GM23338 (cell line): ENCODE results near the gene SLC6A15.

ENCODE experiments used
- CREB1 ChIP-seq: fragments of 250-450 bp; sonication (Bioruptor Pico); IDR thresholded peaks from 2 replicates; pipeline ENCODE4 v1.5.0; 2020; ENCODE audit warnings: low read depth, mild to moderate bottlenecking, moderate library complexity
- CTCF ChIP-seq, 2 experiments: fragments of 200-600 bp in 1 of 2; sonication (generic) in 1 of 2; conservative IDR thresholded peaks; 2 replicates each; pipeline versions ENCODE4 v1.5.1 to v1.6.1; 2016 to 2017; ENCODE audit warnings: antibody characterized with exemption in 2 of 2, low read depth in 2 of 2, mild to moderate bottlenecking in 2 of 2, moderate library complexity in 1 of 2
- ETS1 ChIP-seq: IDR thresholded peaks from 2 replicates; pipeline ENCODE4 v1.6.1; 2016; ENCODE audit warnings: antibody characterized with exemption
- EZH2 ChIP-seq: fragments of 200-600 bp; sonication (generic); IDR thresholded peaks from one replicate; pipeline ENCODE4 v1.8.0; 2017; ENCODE audit warnings: antibody characterized with exemption, mild to moderate bottlenecking, low read depth; ENCODE audit not compliant: unreplicated experiment
- EZH2phosphoT487 ChIP-seq: fragments of 200-600 bp; sonication (generic); IDR thresholded peaks from one replicate; pipeline ENCODE4 v1.8.1; 2018; ENCODE audit warnings: antibody characterized with exemption; ENCODE audit not compliant: unreplicated experiment
- JUNB ChIP-seq: IDR thresholded peaks from one replicate; pipeline ENCODE4 v1.6.1; 2016; ENCODE audit warnings: antibody characterized with exemption; ENCODE audit not compliant: unreplicated experiment
- NANOG ChIP-seq: IDR thresholded peaks from 2 replicates; pipeline ENCODE4 v1.6.1; 2016; ENCODE audit warnings: antibody characterized with exemption, borderline replicate concordance
- POLR2AphosphoS5 ChIP-seq: IDR thresholded peaks from 2 replicates; pipeline ENCODE4 v1.6.1; 2016; ENCODE audit warnings: antibody characterized with exemption, low read depth
- ZNF114 ChIP-seq: fragments of 250-450 bp; sonication (Bioruptor Pico); IDR thresholded peaks from 2 replicates; pipeline ENCODE4 v1.5.0; 2020; ENCODE audit warnings: mild to moderate bottlenecking, moderate library complexity
- ZNF331 ChIP-seq: fragments of 250-450 bp; sonication (Bioruptor Pico); IDR thresholded peaks from 2 replicates; pipeline ENCODE4 v1.5.0; 2020; ENCODE audit warnings: low read depth, mild to moderate bottlenecking, moderate library complexity
- ZNF462 ChIP-seq: fragments of 250-450 bp; sonication (Bioruptor Pico); IDR thresholded peaks from 2 replicates; pipeline ENCODE4 v1.5.0; 2020; ENCODE audit warnings: mild to moderate bottlenecking, moderate library complexity
- TF ChIP-seq, protein P1 (sequence below): IDR thresholded peaks from one replicate; pipeline ENCODE4 v1.6.1; 2018; ENCODE audit warnings: antibody characterized with exemption; ENCODE audit not compliant: unreplicated experiment

DNA sequence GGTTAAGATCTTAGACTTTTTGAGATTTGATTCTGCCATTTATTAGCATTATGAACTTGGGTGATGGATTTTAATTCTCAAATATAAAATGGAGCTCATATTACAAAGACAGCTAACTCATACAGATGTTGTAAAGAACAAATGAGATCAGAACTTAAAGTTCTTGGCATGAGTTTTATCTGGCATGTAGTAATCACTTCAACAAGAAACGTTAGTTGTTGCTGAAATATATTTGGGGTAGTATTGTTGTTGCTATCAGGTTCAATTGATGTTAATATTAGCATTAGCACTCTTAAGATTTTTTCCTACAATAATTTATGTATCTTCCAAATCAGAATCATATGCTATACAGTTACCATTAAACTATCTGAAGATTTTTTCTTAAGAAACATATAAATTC lies 71.0 kb downstream of the SLC6A15 start:
- TF ChIP-seq CTCF (conservative IDR thresholded peaks at IDR 0.05; ENCODE audit: low read depth in 2 of 2) (no peak), ETS1 (no peak), CREB1 (CRISPR knock-in tag) (no peak), POLR2AphosphoS5 (no peak), EZH2phosphoT487 (no peak), EZH2 (no peak), ZNF462 (CRISPR knock-in tag) (no peak), JUNB (no peak), ZNF114 (CRISPR knock-in tag) (no peak), NANOG (no peak), ZNF331 (no peak)
- TF ChIP-seq, protein P1, sequence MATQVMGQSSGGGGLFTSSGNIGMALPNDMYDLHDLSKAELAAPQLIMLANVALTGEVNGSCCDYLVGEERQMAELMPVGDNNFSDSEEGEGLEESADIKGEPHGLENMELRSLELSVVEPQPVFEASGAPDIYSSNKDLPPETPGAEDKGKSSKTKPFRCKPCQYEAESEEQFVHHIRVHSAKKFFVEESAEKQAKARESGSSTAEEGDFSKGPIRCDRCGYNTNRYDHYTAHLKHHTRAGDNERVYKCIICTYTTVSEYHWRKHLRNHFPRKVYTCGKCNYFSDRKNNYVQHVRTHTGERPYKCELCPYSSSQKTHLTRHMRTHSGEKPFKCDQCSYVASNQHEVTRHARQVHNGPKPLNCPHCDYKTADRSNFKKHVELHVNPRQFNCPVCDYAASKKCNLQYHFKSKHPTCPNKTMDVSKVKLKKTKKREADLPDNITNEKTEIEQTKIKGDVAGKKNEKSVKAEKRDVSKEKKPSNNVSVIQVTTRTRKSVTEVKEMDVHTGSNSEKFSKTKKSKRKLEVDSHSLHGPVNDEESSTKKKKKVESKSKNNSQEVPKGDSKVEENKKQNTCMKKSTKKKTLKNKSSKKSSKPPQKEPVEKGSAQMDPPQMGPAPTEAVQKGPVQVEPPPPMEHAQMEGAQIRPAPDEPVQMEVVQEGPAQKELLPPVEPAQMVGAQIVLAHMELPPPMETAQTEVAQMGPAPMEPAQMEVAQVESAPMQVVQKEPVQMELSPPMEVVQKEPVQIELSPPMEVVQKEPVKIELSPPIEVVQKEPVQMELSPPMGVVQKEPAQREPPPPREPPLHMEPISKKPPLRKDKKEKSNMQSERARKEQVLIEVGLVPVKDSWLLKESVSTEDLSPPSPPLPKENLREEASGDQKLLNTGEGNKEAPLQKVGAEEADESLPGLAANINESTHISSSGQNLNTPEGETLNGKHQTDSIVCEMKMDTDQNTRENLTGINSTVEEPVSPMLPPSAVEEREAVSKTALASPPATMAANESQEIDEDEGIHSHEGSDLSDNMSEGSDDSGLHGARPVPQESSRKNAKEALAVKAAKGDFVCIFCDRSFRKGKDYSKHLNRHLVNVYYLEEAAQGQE = no peak
